CD14-positive monocyte (primary cell): ENCODE measurements around the gene CREG1. TPM values are rescaled to one million over a fixed set of nuclear protein-coding genes. Genes with fewer than 3 reads are reported as not detected.

ENCODE experiments used
- DNase-seq, 3 donors: peaks; one replicate each; pipeline ENCODE4 v3.0.0-alpha.2; 2011 to 2022
- H2AFZ ChIP-seq: 2 replicates; pipeline ENCODE4 v1.6.0; 2012; ENCODE audit warnings: mild to moderate bottlenecking, low read depth, low read length, inconsistent platforms; ENCODE audit not compliant: insufficient read depth, poor library complexity, severe bottlenecking
- H3K27ac ChIP-seq, 2 donors: 1 replicate in 1 of 2; 2 replicates in 1 of 2; pipeline ENCODE4 v1.5.1; 2012 to 2013; ENCODE audit warnings: low read length in 2 of 2, control low read depth in 1 of 2, inconsistent platforms in 1 of 2, low read depth in 1 of 2, mild to moderate bottlenecking in 1 of 2
- H3K27me3 ChIP-seq, 2 donors: one replicate each; pipeline versions ENCODE4 v1.6.0 to v1.6.1; 2011 to 2013; ENCODE audit warnings: low read length in 2 of 2; ENCODE audit not compliant: control insufficient read depth in 2 of 2, insufficient read depth in 2 of 2
- H3K36me3 ChIP-seq, 2 donors: replicated peaks in 1 of 2; 1 replicate in 1 of 2; 2 replicates in 1 of 2; pipeline versions ENCODE4 v1.5.1 to v1.6.1; 2012 to 2013; ENCODE audit warnings: low read length in 2 of 2, control low read depth in 1 of 2, inconsistent platforms in 1 of 2, mild to moderate bottlenecking in 1 of 2; ENCODE audit not compliant: insufficient read depth in 2 of 2, control insufficient read depth in 1 of 2
- H3K4me1 ChIP-seq, 2 donors: 1 replicate in 1 of 2; 2 replicates in 1 of 2; pipeline versions ENCODE4 v1.5.1 to v1.6.1; 2012 to 2013; ENCODE audit warnings: low read length in 2 of 2, control low read depth in 1 of 2, inconsistent platforms in 1 of 2, mild to moderate bottlenecking in 1 of 2, moderate library complexity in 1 of 2; ENCODE audit not compliant: insufficient read depth in 2 of 2, control insufficient read depth in 1 of 2
- H3K4me2 ChIP-seq: replicated peaks from 2 replicates; pipeline ENCODE3; 2012; ENCODE audit warnings: low read length, moderate library complexity, mild to moderate bottlenecking; ENCODE audit not compliant: poor library complexity, severe bottlenecking; ENCODE audit errors: extremely low read depth
- H3K4me3 ChIP-seq, 3 experiments: fragments of 200-600 bp in 1 of 3; sonication (generic) in 1 of 3; replicated peaks in 1 of 3; 1 replicate in 2 of 3; 2 replicates in 1 of 3; pipeline ENCODE4 v1.5.1; 2011 to 2013; ENCODE audit warnings: low read length in 3 of 3, mild to moderate bottlenecking in 3 of 3, control low read depth in 2 of 3, low read depth in 2 of 3, inconsistent platforms in 1 of 3, moderate library complexity in 1 of 3
- H3K79me2 ChIP-seq: 2 replicates; pipeline ENCODE4 v1.6.0; 2012; ENCODE audit warnings: mild to moderate bottlenecking, control low read depth, inconsistent platforms, low read length, moderate library complexity; ENCODE audit not compliant: insufficient read depth
- H3K9ac ChIP-seq: 2 replicates; pipeline ENCODE4 v1.6.0; 2017; ENCODE audit warnings: low read length, mild to moderate bottlenecking; ENCODE audit not compliant: insufficient read depth, poor library complexity, severe bottlenecking
- H3K9me3 ChIP-seq, 2 donors: replicated peaks in 1 of 2; 1 replicate in 1 of 2; 2 replicates in 1 of 2; pipeline versions ENCODE4 v1.5.1 to v1.6.1; 2012 to 2013; ENCODE audit warnings: low read length in 2 of 2, control low read depth in 1 of 2; ENCODE audit not compliant: control insufficient read depth in 1 of 2, insufficient read depth in 1 of 2
- H4K20me1 ChIP-seq: 2 replicates; pipeline ENCODE4 v1.6.0; 2012; ENCODE audit warnings: mild to moderate bottlenecking, low read length, control low read depth, moderate library complexity; ENCODE audit not compliant: insufficient read depth
- H3K27ac Mint-ChIP-seq, 7 donors: one replicate each; pipeline ENCODE4 v1.8.0; 2020; ENCODE audit warnings: mild to moderate bottlenecking in 7 of 7, mixed read lengths in 7 of 7, moderate library complexity in 6 of 7, inconsistent platforms in 2 of 7
- H3K27me3 Mint-ChIP-seq, 3 donors: one replicate each; pipeline ENCODE4 v1.8.0; 2021 to 2022; ENCODE audit warnings: low read depth in 3 of 3, mild to moderate bottlenecking in 3 of 3, mixed read lengths in 3 of 3, moderate library complexity in 3 of 3, inconsistent platforms in 1 of 3
- H3K36me3 Mint-ChIP-seq, 2 donors: one replicate each; pipeline ENCODE4 v1.8.0; 2020; ENCODE audit warnings: mixed read lengths in 2 of 2, inconsistent platforms in 1 of 2, mild to moderate bottlenecking in 1 of 2
- H3K4me1 Mint-ChIP-seq: one replicate; pipeline ENCODE4 v1.8.0; 2020; ENCODE audit warnings: mild to moderate bottlenecking, mixed read lengths
- H3K4me3 Mint-ChIP-seq, 2 donors: one replicate each; pipeline ENCODE4 v1.8.0; 2020; ENCODE audit warnings: mild to moderate bottlenecking in 2 of 2, mixed read lengths in 2 of 2, moderate library complexity in 1 of 2
- H3K9me3 Mint-ChIP-seq, 7 donors: one replicate each; pipeline ENCODE4 v1.8.0; 2020 to 2022; ENCODE audit warnings: mixed read lengths in 7 of 7, mild to moderate bottlenecking in 6 of 7, moderate library complexity in 6 of 7, inconsistent platforms in 2 of 7
- CTCF ChIP-seq: fragments of 200-600 bp; IDR thresholded peaks from one replicate; pipeline ENCODE4 v1.8.0; 2022; ENCODE audit warnings: antibody characterized with exemption, mild to moderate bottlenecking
- WGBS: methylation state at CpG from one replicate; pipeline ENCODE4 v1.1.5; 2013; ENCODE audit warnings: missing lambda C conversion rate; ENCODE audit not compliant: insufficient coverage; 5-methylcytosine and 5-hydroxymethylcytosine counted together
- intact Hi-C, 2 donors: fragments of 100-400 bp; cut with micrococcal nuclease; formaldehyde crosslinking; loops; one replicate each; pipeline versions ENCODE4 v1.15.0 to v1.15.1; 2023
- polyA plus RNA-seq, 3 donors: library from polyadenylated mRNA; depleted of rRNA in 1 of 3; unstranded in 2 of 3; stranded (reverse) in 1 of 3; fragments of 300-500 nt in 2 of 3; fragments of >200 nt in 1 of 3; fragmentation: Illumina TruSeq in 2 of 3; gene quantifications; 1 replicate in 2 of 3; 2 replicates in 1 of 3; pipeline ENCODE4 v1.2.3, GENCODE V29; 2012 to 2021

CREG1 gene
- polyA plus RNA-seq, 3 donors = 150 to 309 (median 248) TPM

DNA sequence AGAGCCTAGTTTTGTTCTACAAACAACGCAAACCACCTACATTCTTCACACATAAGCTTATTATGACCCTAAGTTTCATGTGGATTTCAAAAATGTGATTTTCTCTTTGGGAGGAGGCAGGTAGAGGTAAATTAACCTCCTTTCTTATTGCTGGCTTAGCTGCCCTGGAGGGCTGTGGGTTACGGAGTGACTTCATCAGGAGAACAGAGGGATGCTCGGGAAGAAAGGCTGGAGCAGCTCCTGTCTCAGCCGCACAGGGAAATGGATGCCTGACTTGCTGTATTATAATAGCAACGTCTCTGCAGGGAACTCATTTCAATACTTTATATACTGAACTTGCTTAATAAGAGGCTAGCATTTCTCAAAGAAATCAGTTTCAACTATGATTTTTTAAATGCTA is 14.1 kb upstream of the CREG1 start:
- Histone ChIP-seq H2AFZ (no peak overlapping the region), H4K20me1 (no peaks in the 10 kb centered on the region), H3K27me3 (no peaks in the 10 kb centered on the region), H3K79me2 (no peaks in the 10 kb centered on the region), H3K9ac (no peak overlapping the region), H3K4me1 (peaks cover 46 to 47% of the 10 kb centered on the region in 2 donors), H3K4me3 (no peak overlapping the region), H3K4me2 (no peak overlapping the region), H3K9me3 (no peaks in the 10 kb centered on the region), H3K27ac (no peak overlapping the region), H3K36me3 (no peaks in the 10 kb centered on the region)
- DNase-seq = no peak
- no CpG with 5 or more reads among the region's 5 CpGs for WGBS
- Mint-ChIP-seq H3K27ac (no peak overlapping the region), H3K9me3 (peaks cover 0 to 3% (median 1%) of the 10 kb centered on the region in 7 donors), H3K4me3 (no peak overlapping the region), H3K4me1 (peaks cover 48% of the 10 kb centered on the region), H3K27me3 (peaks cover 0 to 2% (median 0%) of the 10 kb centered on the region in 3 donors), H3K36me3 (no peaks in the 10 kb centered on the region)
- intact Hi-C loops = loop anchor here in 1 of 2 donors (10.0 kb wide), 1 partner anchor 67 kb away; the partner anchor contains the start of gene RCSD1
- TF ChIP-seq CTCF = no peak

DNA sequence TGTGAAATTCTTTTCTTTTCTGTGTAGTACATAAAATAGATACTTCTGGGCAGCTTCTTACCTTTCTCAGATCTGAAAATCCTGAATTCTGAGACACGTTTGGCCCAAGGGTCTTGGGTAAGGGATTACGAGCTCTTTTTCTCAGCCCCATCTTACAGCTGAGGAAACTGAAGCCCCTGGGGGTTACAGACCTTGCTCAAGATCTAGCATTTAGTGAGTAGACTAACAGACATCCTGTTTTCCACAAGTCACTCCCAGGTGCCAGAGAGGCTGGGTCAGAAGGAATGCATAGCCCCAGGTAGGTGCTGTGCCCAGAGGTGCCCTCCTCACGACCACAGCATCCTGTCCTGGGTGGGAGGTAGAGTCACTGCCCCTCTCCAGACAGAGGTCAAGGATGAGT is 13.2 kb upstream of the CREG1 start:
- H3K4me3 ChIP-seq = no peak overlapping the region
- H3K9me3 ChIP-seq = no peaks in the 10 kb centered on the region
- WGBS = 60% methylated on average over 1 of the region's 3 CpGs
- H3K36me3 ChIP-seq = no peaks in the 10 kb centered on the region
- no peak for TF ChIP-seq CTCF
- no peaks in the 10 kb centered on the region for H3K79me2 ChIP-seq
- no peak overlapping the region for H3K4me3 Mint-ChIP-seq
- H3K4me1 Mint-ChIP-seq = peaks cover 55% of the 10 kb centered on the region
- H3K27ac Mint-ChIP-seq = no peak overlapping the region
- H3K27me3 Mint-ChIP-seq = peaks cover 0 to 2% (median 0%) of the 10 kb centered on the region in 3 donors
- no peaks in the 10 kb centered on the region for H3K27me3 ChIP-seq
- H2AFZ ChIP-seq = no peak overlapping the region
- no peak overlapping the region for H3K27ac ChIP-seq
- H3K4me1 ChIP-seq = peaks cover 52 to 56% of the 10 kb centered on the region in 2 donors
- H3K4me2 ChIP-seq = no peak overlapping the region
- no peaks in the 10 kb centered on the region for H4K20me1 ChIP-seq
- no peak for DNase-seq
- intact Hi-C loops = loop anchor here in 1 of 2 donors (10.0 kb wide), 1 partner anchor 68 kb away; the partner anchor contains the start of gene RCSD1
- H3K36me3 Mint-ChIP-seq = no peaks in the 10 kb centered on the region
- H3K9me3 Mint-ChIP-seq = peaks cover 0 to 2% (median 0%) of the 10 kb centered on the region in 7 donors
- H3K9ac ChIP-seq = no peak overlapping the region
